ENCODE results near the gene FAM25G. TPM values are rescaled to one million over a fixed set of nuclear protein-coding genes. Genes with fewer than 3 reads are reported as not detected.
"Not testable (repeated sequence)": the region's sequence is repeated elsewhere in the genome, so short reads cannot be mapped to it uniquely, and the experiment has no call there.

The FAM25G gene
- total RNA-seq, 1 donor = not detected

DNA sequence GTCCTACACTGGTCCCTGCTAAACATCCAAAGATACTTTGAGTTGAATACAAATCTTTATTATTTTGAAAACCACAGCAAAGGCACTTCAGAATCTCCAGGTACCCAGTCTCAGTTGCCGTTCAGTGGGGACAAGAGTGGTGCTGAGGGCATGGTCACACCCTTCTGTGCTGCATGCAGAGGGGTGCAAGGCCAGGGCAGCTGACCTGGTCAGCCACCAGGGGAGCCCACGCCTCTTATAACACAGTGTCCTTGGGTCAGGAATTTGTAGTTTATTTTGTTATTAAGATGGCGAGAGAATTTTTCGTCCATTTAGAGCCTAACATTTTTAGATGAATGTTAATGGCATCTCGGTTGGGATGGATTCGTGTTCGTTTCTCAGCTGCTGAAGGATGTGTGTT is 23.5 kb downstream of the FAM25G start:
- not testable (repeated sequence) for H3K4me3 ChIP-seq (ENCODE audit: low read depth, low read length); DNase-seq (ENCODE audit: low read depth)

DNA sequence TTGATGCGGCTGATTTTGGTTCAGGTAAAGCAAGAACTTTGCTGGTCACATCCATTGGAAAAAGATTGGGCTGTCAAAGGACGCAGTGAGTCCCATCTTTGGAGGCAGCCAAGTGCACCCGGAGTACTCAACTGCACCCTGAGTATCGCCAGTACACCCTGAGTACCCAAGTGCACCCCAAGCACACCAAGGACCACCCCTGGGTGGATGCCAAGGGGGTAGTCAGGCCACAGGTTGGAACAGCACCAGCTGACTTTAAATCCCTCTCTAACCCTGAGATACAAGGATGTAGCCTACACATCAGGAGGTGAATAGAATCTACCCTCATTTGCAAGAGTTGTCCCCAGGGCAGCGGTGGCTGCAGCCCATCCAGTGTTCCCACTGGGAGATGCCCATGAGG is 24.0 kb downstream of the FAM25G start:
- H3K4me3 ChIP-seq (ENCODE audit: low read depth, low read length); DNase-seq (ENCODE audit: low read depth): not testable (repeated sequence)

DNA sequence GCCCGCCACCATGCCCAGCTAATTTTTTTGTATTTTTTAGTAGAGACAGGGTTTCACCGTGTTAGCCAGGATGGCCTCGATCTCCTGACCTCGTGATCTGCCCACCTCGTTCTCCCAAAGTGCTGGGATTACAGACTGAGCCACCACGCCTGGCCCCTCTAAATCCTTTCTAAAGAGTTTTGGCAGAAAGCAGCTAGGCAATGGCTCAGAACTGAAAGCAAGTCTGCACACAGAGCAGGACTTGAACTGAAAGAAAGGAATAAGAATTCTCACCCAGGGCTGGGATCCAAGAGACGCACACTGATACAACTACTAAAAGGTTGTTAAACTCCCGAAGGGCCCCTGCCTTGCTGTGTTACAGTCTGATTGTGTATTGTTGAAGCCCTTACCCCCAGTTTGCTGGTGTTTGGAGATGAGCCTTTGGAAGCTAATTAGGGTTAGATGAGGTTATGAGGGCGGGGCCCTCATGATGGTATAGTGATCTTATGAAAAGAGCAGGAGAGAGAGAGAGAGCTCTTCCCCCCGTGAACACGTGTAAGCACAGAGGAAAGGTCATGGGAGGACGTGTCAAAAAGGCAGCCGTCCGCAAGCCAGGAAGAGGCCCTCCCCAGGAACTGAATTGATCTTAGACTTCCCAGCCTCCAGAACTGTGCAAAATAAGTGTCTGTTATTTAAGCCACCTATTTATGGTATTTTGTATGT is 26.1 kb downstream of the FAM25G start:
- not testable (repeated sequence) for H3K4me3 ChIP-seq (ENCODE audit: low read depth, low read length)
- DNase-seq (ENCODE audit: low read depth) = peak; percentile 9

DNA sequence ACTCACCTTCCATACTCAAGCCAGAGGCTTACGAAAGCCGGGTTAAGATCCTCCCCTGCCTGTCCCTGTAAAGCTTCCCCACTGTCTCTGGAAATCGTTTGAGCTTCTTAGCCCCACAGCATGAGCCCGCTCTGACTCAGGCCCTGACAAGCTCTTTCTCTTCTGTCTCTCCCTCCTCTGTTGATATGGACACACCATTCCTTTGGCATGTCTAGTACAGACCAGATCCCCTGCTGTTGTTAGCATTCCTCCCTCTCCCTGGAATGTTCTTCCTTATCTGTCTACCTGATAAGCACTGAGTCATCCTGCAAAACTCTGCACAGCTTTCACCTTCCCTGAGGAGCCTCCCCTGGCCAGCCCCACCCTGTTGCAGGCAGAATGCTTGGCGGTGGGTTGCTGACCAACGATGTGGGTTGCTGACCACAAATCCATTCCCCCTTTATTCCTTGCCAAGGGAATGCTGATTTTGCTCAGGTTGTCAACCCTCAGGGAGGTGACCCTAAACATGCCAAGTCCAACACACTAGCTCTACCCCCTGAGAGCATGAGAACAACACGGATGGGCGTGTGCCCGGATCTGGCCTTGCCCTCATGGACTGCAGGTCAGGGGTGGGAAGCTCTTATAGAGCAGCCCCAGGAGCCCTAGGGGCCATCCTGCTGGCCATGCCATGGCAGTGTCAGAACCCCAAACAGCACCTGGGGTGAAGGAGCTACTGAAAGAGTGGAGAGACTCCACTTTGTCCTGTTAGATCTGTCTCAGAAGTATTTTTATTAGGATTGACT is 28.7 kb downstream of the FAM25G start:
- not testable (repeated sequence) for H3K4me3 ChIP-seq (ENCODE audit: low read depth, low read length); DNase-seq (ENCODE audit: low read depth)

DNA sequence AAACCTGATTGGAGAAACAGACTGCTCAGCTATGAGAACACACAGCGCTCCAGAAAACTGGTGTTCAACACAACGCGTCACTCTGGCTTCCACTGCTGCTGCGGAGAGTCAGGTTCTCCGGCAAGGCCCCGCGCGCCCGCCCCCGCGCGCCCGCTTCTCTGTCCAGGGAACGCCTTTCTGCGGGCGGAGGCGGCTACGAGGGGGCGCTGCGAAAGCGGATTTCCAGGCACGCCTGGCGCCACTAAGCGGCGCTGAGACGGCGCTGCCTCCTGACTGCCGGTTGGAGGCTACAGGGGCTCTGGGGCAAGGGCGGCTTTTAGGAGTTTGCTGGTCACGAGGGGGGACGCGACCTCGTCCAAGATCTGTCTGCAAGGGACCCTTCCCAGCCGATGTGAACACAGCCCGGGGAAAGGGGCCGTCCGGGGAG is 30.2 kb downstream of the FAM25G start:
- DNase-seq (ENCODE audit: low read depth) = peak; percentile 77
- not testable (repeated sequence) for H3K4me3 ChIP-seq (ENCODE audit: low read depth, low read length)
- TF ChIP-seq, protein P1, sequence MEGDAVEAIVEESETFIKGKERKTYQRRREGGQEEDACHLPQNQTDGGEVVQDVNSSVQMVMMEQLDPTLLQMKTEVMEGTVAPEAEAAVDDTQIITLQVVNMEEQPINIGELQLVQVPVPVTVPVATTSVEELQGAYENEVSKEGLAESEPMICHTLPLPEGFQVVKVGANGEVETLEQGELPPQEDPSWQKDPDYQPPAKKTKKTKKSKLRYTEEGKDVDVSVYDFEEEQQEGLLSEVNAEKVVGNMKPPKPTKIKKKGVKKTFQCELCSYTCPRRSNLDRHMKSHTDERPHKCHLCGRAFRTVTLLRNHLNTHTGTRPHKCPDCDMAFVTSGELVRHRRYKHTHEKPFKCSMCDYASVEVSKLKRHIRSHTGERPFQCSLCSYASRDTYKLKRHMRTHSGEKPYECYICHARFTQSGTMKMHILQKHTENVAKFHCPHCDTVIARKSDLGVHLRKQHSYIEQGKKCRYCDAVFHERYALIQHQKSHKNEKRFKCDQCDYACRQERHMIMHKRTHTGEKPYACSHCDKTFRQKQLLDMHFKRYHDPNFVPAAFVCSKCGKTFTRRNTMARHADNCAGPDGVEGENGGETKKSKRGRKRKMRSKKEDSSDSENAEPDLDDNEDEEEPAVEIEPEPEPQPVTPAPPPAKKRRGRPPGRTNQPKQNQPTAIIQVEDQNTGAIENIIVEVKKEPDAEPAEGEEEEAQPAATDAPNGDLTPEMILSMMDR (IDR thresholded peaks at IDR 0.05; ENCODE audit: insufficient read depth, low read depth, low read length) = peak; percentile 25

DNA sequence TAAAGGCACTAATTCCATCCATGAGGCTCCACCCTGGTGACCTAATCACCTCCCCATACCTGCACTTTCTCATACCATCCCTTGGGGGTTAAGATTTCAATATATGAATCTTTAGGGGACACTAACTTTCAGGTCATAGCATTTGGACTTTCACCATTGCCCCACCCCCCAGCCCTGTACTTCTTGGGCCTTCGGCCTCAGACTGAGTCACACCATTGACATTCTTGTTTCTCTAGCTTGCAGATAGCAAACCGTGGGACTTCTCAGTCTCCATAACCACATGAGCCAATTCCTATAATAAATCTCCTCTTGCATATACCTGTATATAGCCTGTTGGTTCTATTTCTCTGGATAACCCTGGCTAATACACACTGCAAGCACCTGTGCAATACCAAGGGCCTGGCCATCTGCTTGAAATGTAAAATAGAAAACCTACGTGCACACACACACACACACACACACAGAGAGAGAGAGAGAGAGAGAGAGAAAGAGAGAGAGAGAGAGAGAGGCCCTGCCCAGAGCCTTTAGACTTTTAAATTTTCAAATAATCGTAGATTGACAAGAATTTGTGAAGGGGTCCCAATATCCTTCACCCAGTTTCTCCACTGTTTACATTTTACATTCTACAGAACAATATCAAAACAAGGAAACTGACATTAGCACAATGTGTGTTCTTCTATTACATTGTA is 32.9 kb downstream of the FAM25G start:
- H3K4me3 ChIP-seq (ENCODE audit: low read depth, low read length) = no peak overlapping the region
- TF ChIP-seq, protein P1 (IDR thresholded peaks at IDR 0.05; ENCODE audit: insufficient read depth, low read depth, low read length) = no peak
- peak; percentile 79 for DNase-seq (ENCODE audit: low read depth)

DNA sequence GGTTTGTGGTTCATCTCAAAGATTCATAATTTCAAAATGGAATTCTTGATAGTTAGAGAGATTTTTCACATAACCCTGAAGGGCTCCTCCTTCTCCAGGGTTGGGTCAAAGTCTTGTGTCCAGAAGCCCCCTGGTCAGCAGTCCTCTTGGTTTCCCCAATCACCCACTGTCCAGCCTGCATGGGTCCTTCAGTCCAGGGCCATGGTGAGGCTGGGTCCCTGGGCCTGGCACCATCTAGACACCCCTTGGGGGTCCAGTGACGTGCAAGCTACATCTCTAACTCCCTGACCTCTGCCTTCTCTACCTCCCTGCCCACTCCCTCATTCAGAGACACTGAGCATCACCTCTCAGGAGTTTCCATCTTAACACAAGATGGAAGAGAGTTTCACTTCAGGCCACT is 33.7 kb downstream of the FAM25G start:
- H3K4me3 ChIP-seq (ENCODE audit: low read depth, low read length) = no peak overlapping the region

DNA sequence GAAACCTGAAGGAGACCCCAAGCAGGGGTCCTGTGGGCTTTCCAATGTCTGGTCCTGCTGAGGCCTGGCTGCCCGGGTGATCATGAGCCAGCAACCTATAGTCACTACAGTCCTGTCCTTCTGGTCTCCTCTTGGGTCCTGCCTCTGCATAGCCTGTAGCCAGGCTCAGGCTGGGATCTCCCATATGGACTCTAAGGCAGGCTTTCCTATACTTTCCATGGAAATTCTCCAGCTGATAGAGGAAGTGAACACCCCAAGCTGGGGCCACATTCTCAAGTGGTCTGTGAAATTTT is 34.0 kb downstream of the FAM25G start:
- no peak overlapping the region for H3K4me3 ChIP-seq (ENCODE audit: low read depth, low read length)
- TF ChIP-seq, protein P1 (IDR thresholded peaks at IDR 0.05; ENCODE audit: insufficient read depth, low read depth, low read length) = no peak
- DNase-seq (ENCODE audit: low read depth) = peak; percentile 10

More for the DNA sequence above, 33.7 kb downstream of the FAM25G start:
- TF ChIP-seq, protein P1 (IDR thresholded peaks at IDR 0.05; ENCODE audit: insufficient read depth, low read depth, low read length) = no peak
- DNase-seq (ENCODE audit: low read depth) = no peak

Measured in fibroblast of villous mesenchyme (primary cell).